ENCODE measurements around the gene CCL13. TPM values are rescaled to one million over a fixed set of nuclear protein-coding genes. Genes with fewer than 3 reads are reported as not detected.
A peak's percentile ranks its signal among the peaks of the same experiment; 100 is the strongest.

CCL13 gene
- total and polyA plus RNA-seq, 4 donors, result 0.12 to 0.84 TPM; not detected in 2

- Histone ChIP-seq H3K4me3 (ENCODE audit: low read depth in 1 of 3, low read length in 3 of 3) (no peak overlapping the region), H3K27me3 (ENCODE audit: control insufficient read depth in 4 of 4, insufficient read depth in 4 of 4, low read length in 3 of 4) (peaks cover 0 to 2% (median 0%) of the 10 kb centered on the region in 4 donors), H3K9ac (ENCODE audit: low read depth in 1 of 2, low read length in 2 of 2) (no peak overlapping the region), H3K27ac (ENCODE audit: low read depth in 1 of 2, low read length in 2 of 2) (no peak overlapping the region), H3K9me3 (ENCODE audit: control insufficient read depth in 4 of 4, low read length in 3 of 4) (no peaks in the 10 kb centered on the region), H3K36me3 (ENCODE audit: control insufficient read depth in 4 of 4, insufficient read depth in 3 of 4, low read depth in 1 of 4, low read length in 3 of 4) (no peaks in the 10 kb centered on the region), H3K4me1 (ENCODE audit: control insufficient read depth in 4 of 4, insufficient read depth in 4 of 4, low read length in 3 of 4) (peaks cover 0 to 3% (median 0%) of the 10 kb centered on the region in 4 donors)
- 14% methylated on average over 8 of the region's 8 CpGs for WGBS
- no peak for TF ChIP-seq MAX (IDR thresholded peaks at IDR 0.05)
- TF ChIP-seq CTCF (IDR thresholded peaks at IDR 0.05; ENCODE audit: low read depth, low read length, missing input control), result peak; percentile 100
- peak; percentile 20 for TF ChIP-seq YY1 (IDR thresholded peaks at IDR 0.05)
- TF ChIP-seq RAD21 (IDR thresholded peaks at IDR 0.05), result peak; percentile 100
- peak in 1 of 2 donors; percentile 20 for TF ChIP-seq RXRA (IDR thresholded peaks at IDR 0.05)
- TF ChIP-seq FOXA2 (IDR thresholded peaks at IDR 0.05), result peak; percentile 40
- TF ChIP-seq NR2F2 (IDR thresholded peaks at IDR 0.05), result peak; percentile 32
- no peak for TF ChIP-seq HNF4A (conservative IDR thresholded peaks at IDR 0.05)
- DNase-seq (ENCODE audit: low spot score), result peak; percentile 77
These were observed 5.3 kb downstream of the CCL13 start for GRCh38 chr17:34361478-34362061.

GRCh38 chr17:34363183-34363661 lies 6.9 kb downstream of the CCL13 start, which contains the start of gene CCL1:
Gene CCL1 (minus strand): TSS chr17:34363233. CDS start chr17:34363161, 72 bp downstream.
- 62% methylated on average over 5 of the region's 5 CpGs for WGBS
- no peaks in the 10 kb centered on the region for H3K36me3 ChIP-seq (ENCODE audit: control insufficient read depth in 4 of 4, insufficient read depth in 3 of 4, low read depth in 1 of 4, low read length in 3 of 4)
- H3K27ac ChIP-seq (ENCODE audit: low read depth in 1 of 2, low read length in 2 of 2), result no peak within 1 kb of the TSS
- H3K4me3 ChIP-seq (ENCODE audit: low read depth in 1 of 3, low read length in 3 of 3), result no peak within 1 kb of the TSS
- H3K27me3 ChIP-seq (ENCODE audit: control insufficient read depth in 4 of 4, insufficient read depth in 4 of 4, low read length in 3 of 4), result peaks cover 0 to 2% (median 0%) of the 10 kb centered on the region in 4 donors
- TF ChIP-seq NR2F2 (IDR thresholded peaks at IDR 0.05) (no peak), SP1 (IDR thresholded peaks at IDR 0.05) (no peak), FOXA1 (IDR thresholded peaks at IDR 0.05) (no peak)
- no peak for DNase-seq (ENCODE audit: low spot score)
- H3K9ac ChIP-seq (ENCODE audit: low read depth in 1 of 2, low read length in 2 of 2), result no peak within 1 kb of the TSS
- peaks cover 0 to 5% (median 4%) of the 10 kb centered on the region in 4 donors for H3K4me1 ChIP-seq (ENCODE audit: control insufficient read depth in 4 of 4, insufficient read depth in 4 of 4, low read length in 3 of 4)
- H3K9me3 ChIP-seq (ENCODE audit: control insufficient read depth in 4 of 4, low read length in 3 of 4), result no peaks in the 10 kb centered on the region

- TF ChIP-seq NR2F2 (IDR thresholded peaks at IDR 0.05), result no peak
- no peak for TF ChIP-seq MAX (IDR thresholded peaks at IDR 0.05)
- TF ChIP-seq CTCF (IDR thresholded peaks at IDR 0.05; ENCODE audit: low read depth, low read length, missing input control), result no peak
- no peak for TF ChIP-seq GABPA (IDR thresholded peaks at IDR 0.05 in 1 of 2, conservative IDR thresholded peaks at IDR 0.05 in 1 of 2)
- no peak for TF ChIP-seq TAF1 (conservative IDR thresholded peaks at IDR 0.05)
- no peak for TF ChIP-seq ZBTB33 (IDR thresholded peaks at IDR 0.05)
- no peak for TF ChIP-seq REST (IDR thresholded peaks at IDR 0.05)
- TF ChIP-seq HNF4G (IDR thresholded peaks at IDR 0.05), result no peak
- TF ChIP-seq FOXA2 (IDR thresholded peaks at IDR 0.05), result no peak
- TF ChIP-seq FOXA1 (IDR thresholded peaks at IDR 0.05), result no peak
- no peak for TF ChIP-seq JUND (IDR thresholded peaks at IDR 0.05)
- no peak for TF ChIP-seq YY1 (IDR thresholded peaks at IDR 0.05)
- TF ChIP-seq RXRA (IDR thresholded peaks at IDR 0.05), result no peak
- TF ChIP-seq RAD21 (IDR thresholded peaks at IDR 0.05), result no peak
- no peak for TF ChIP-seq SP1 (IDR thresholded peaks at IDR 0.05)
- no peak overlapping the region for H3K27ac ChIP-seq (ENCODE audit: low read depth in 1 of 2, low read length in 2 of 2)
- no peaks in the 10 kb centered on the region for H3K9me3 ChIP-seq (ENCODE audit: control insufficient read depth in 4 of 4, low read length in 3 of 4)
- DNase-seq (ENCODE audit: low spot score), result no peak
- 85% methylated on average over 2 of the region's 2 CpGs for WGBS
- peaks cover 0 to 2% (median 0%) of the 10 kb centered on the region in 4 donors for H3K27me3 ChIP-seq (ENCODE audit: control insufficient read depth in 4 of 4, insufficient read depth in 4 of 4, low read length in 3 of 4)
- peaks cover 7 to 20% (median 18%) of the 10 kb centered on the region in 4 donors for H3K4me1 ChIP-seq (ENCODE audit: control insufficient read depth in 4 of 4, insufficient read depth in 4 of 4, low read length in 3 of 4)
- H3K9ac ChIP-seq (ENCODE audit: low read depth in 1 of 2, low read length in 2 of 2), result no peak overlapping the region
- H3K4me3 ChIP-seq (ENCODE audit: low read depth in 1 of 3, low read length in 3 of 3), result no peak overlapping the region
- H3K36me3 ChIP-seq (ENCODE audit: control insufficient read depth in 4 of 4, insufficient read depth in 3 of 4, low read depth in 1 of 4, low read length in 3 of 4), result no peaks in the 10 kb centered on the region
These were observed 8.5 kb downstream of the CCL13 start for GRCh38 chr17:34364751-34365150.
